Neural cell (in vitro differentiated cells): ENCODE measurements around the gene SCTR. TPM values are rescaled to one million over a fixed set of nuclear protein-coding genes. Genes with fewer than 3 reads are reported as not detected.

Experiments
- H2AFZ ChIP-seq: fragments of 200-600, 300-800 bp; sonication (generic), shearing (Covaris generic); 2 replicates; pipeline ENCODE4 v1.6.0; 2014; ENCODE audit warnings: low read depth, mild to moderate bottlenecking, antibody characterized with exemption, low read length, moderate library complexity
- H3F3A ChIP-seq: fragments of 200-600 bp; shearing (Covaris generic); 2 replicates; pipeline ENCODE4 v1.6.1; 2016; ENCODE audit warnings: mild to moderate bottlenecking, moderate library complexity, mixed read lengths, antibody characterized with exemption, low read length; ENCODE audit not compliant: insufficient read depth, poor library complexity, severe bottlenecking
- H3K27ac ChIP-seq: fragments of 200-600, 300-800 bp; sonication (generic), shearing (Covaris generic); 2 replicates; pipeline ENCODE4 v1.5.1; 2014; ENCODE audit warnings: mild to moderate bottlenecking, low read length, moderate library complexity
- H3K27me3 ChIP-seq: fragments of 300-800, 200-600 bp; sonication (generic), shearing (Covaris generic); 2 replicates; pipeline ENCODE4 v1.6.0; 2014; ENCODE audit warnings: mild to moderate bottlenecking, low read depth, low read length, moderate library complexity; ENCODE audit not compliant: insufficient read depth
- H3K36me3 ChIP-seq: fragments of 300-800, 200-600 bp; sonication (generic), shearing (Covaris generic); 2 replicates; pipeline ENCODE4 v1.5.1; 2014; ENCODE audit warnings: mild to moderate bottlenecking, antibody characterized with exemption, low read length, moderate library complexity; ENCODE audit not compliant: insufficient read depth
- H3K4me2 ChIP-seq: fragments of 300-800, 200-600 bp; sonication (generic), shearing (Covaris generic); 2 replicates; pipeline ENCODE4 v1.6.0; 2014; ENCODE audit warnings: mild to moderate bottlenecking, low read length
- H3K4me3 ChIP-seq: fragments of 300-800, 200-600 bp; sonication (generic), shearing (Covaris generic); 2 replicates; pipeline ENCODE4 v1.5.1; 2014; ENCODE audit warnings: mild to moderate bottlenecking, low read length, moderate library complexity
- H3K79me2 ChIP-seq: fragments of 200-600 bp; shearing (Covaris generic); replicated peaks from 2 replicates; pipeline ENCODE4 v1.6.0; 2014; ENCODE audit warnings: mild to moderate bottlenecking, low read length, moderate library complexity; ENCODE audit not compliant: insufficient read depth
- H3K9ac ChIP-seq: fragments of 300-800, 200-600 bp; sonication (generic), shearing (Covaris generic); 2 replicates; pipeline ENCODE4 v1.6.1; 2016; ENCODE audit warnings: mild to moderate bottlenecking, low read length, mixed read lengths
- H3K9me2 ChIP-seq: fragments of 200-600 bp; shearing (Covaris generic); 2 replicates; pipeline ENCODE4 v1.6.1; 2016; ENCODE audit warnings: mild to moderate bottlenecking, low read length, mixed read lengths; ENCODE audit not compliant: insufficient read depth
- H3K9me3 ChIP-seq: fragments of 200-600, 300-800 bp; sonication (generic), shearing (Covaris generic); 2 replicates; pipeline ENCODE4 v1.6.1; 2016; ENCODE audit warnings: mild to moderate bottlenecking, mixed run types, low read length, moderate library complexity, mixed read lengths
- H4K20me1 ChIP-seq: fragments of 200-600 bp; shearing (Covaris generic); 2 replicates; pipeline ENCODE4 v1.6.1; 2016; ENCODE audit warnings: mild to moderate bottlenecking, mixed run types; ENCODE audit not compliant: insufficient read depth
- EP300 ChIP-seq: fragments of 450-650 bp; conservative IDR thresholded peaks from 2 replicates; pipeline ENCODE4 v1.6.1; 2014; ENCODE audit warnings: antibody characterized with exemption, mild to moderate bottlenecking, moderate library complexity; ENCODE audit not compliant: poor library complexity, severe bottlenecking
- EZH2 ChIP-seq: fragments of 200-600, 300-800 bp; shearing (Covaris generic), sonication (generic); IDR thresholded peaks from 2 replicates; pipeline ENCODE4 v1.6.1; 2014; ENCODE audit warnings: antibody characterized with exemption, low read length, borderline replicate concordance, mild to moderate bottlenecking; ENCODE audit not compliant: insufficient read depth, poor library complexity, severe bottlenecking
- MXI1 ChIP-seq: fragments of 450-650 bp; conservative IDR thresholded peaks from 2 replicates; pipeline ENCODE4 v1.6.1; 2014; ENCODE audit warnings: antibody characterized with exemption, mild to moderate bottlenecking; ENCODE audit not compliant: poor library complexity, severe bottlenecking
- POLR2AphosphoS5 ChIP-seq: IDR thresholded peaks from 2 replicates; pipeline ENCODE4 v1.6.1; 2012
- RAD21 ChIP-seq: fragments of 450-650 bp; conservative IDR thresholded peaks from 2 replicates; pipeline ENCODE4 v1.6.1; 2014; ENCODE audit warnings: antibody characterized with exemption, mild to moderate bottlenecking, moderate library complexity
- SMC3 ChIP-seq: fragments of 450-650 bp; conservative IDR thresholded peaks from 2 replicates; pipeline ENCODE4 v1.6.1; 2014; ENCODE audit warnings: antibody characterized with exemption, mild to moderate bottlenecking, moderate library complexity; ENCODE audit not compliant: poor library complexity
- TAF1 ChIP-seq: IDR thresholded peaks from 2 replicates; pipeline ENCODE4 v1.6.1; 2012; ENCODE audit warnings: low read depth
- polyA plus RNA-seq: library from polyadenylated mRNA; depleted of rRNA; stranded (reverse); fragments of >200 nt; gene quantifications from 2 replicates; pipeline ENCODE4 v1.2.3, GENCODE V29; 2014
- TF ChIP-seq, protein P1 (sequence below): fragments of 450-650 bp; IDR thresholded peaks from 2 replicates; pipeline ENCODE4 v1.5.1; 2014; ENCODE audit warnings: antibody characterized with exemption, mild to moderate bottlenecking, moderate library complexity; ENCODE audit not compliant: poor library complexity, severe bottlenecking
- TF ChIP-seq, protein P2 (sequence below): IDR thresholded peaks from 2 replicates; pipeline ENCODE4 v1.6.1; 2012; ENCODE audit warnings: borderline replicate concordance

Gene SCTR
- polyA plus RNA-seq, 1 donor from 2014 or later: 0.12 TPM

DNA sequence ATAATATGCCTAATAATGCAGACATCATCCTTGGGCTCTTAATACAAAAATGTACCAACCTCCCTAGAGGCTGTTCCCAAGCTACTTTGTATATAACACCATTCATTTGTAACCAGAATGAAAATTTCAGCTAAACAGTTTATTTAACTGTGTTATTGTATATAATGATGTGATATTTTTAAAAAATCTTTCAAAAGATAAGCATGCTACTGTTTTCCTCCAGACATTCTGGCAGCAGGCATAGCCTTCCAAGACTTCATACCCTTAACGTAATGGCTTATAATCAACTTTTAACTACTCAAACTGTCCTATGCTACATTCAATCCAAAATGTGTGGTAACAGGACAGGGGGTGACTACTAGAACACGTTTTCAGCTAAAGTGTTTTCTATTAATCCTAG is 41.2 kb upstream of the SCTR start:
- TF ChIP-seq MXI1 (no peak), EP300 (no peak), EZH2 (no peak), SMC3 (no peak), TAF1 (no peak), RAD21 (no peak), POLR2AphosphoS5 (no peak)
- TF ChIP-seq, protein P1, sequence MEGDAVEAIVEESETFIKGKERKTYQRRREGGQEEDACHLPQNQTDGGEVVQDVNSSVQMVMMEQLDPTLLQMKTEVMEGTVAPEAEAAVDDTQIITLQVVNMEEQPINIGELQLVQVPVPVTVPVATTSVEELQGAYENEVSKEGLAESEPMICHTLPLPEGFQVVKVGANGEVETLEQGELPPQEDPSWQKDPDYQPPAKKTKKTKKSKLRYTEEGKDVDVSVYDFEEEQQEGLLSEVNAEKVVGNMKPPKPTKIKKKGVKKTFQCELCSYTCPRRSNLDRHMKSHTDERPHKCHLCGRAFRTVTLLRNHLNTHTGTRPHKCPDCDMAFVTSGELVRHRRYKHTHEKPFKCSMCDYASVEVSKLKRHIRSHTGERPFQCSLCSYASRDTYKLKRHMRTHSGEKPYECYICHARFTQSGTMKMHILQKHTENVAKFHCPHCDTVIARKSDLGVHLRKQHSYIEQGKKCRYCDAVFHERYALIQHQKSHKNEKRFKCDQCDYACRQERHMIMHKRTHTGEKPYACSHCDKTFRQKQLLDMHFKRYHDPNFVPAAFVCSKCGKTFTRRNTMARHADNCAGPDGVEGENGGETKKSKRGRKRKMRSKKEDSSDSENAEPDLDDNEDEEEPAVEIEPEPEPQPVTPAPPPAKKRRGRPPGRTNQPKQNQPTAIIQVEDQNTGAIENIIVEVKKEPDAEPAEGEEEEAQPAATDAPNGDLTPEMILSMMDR: no peak
- TF ChIP-seq, protein P2, sequence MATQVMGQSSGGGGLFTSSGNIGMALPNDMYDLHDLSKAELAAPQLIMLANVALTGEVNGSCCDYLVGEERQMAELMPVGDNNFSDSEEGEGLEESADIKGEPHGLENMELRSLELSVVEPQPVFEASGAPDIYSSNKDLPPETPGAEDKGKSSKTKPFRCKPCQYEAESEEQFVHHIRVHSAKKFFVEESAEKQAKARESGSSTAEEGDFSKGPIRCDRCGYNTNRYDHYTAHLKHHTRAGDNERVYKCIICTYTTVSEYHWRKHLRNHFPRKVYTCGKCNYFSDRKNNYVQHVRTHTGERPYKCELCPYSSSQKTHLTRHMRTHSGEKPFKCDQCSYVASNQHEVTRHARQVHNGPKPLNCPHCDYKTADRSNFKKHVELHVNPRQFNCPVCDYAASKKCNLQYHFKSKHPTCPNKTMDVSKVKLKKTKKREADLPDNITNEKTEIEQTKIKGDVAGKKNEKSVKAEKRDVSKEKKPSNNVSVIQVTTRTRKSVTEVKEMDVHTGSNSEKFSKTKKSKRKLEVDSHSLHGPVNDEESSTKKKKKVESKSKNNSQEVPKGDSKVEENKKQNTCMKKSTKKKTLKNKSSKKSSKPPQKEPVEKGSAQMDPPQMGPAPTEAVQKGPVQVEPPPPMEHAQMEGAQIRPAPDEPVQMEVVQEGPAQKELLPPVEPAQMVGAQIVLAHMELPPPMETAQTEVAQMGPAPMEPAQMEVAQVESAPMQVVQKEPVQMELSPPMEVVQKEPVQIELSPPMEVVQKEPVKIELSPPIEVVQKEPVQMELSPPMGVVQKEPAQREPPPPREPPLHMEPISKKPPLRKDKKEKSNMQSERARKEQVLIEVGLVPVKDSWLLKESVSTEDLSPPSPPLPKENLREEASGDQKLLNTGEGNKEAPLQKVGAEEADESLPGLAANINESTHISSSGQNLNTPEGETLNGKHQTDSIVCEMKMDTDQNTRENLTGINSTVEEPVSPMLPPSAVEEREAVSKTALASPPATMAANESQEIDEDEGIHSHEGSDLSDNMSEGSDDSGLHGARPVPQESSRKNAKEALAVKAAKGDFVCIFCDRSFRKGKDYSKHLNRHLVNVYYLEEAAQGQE: no peak
- Histone ChIP-seq H3K9me2 (no peaks in the 10 kb centered on the region), H3K4me2 (no peak overlapping the region)

DNA sequence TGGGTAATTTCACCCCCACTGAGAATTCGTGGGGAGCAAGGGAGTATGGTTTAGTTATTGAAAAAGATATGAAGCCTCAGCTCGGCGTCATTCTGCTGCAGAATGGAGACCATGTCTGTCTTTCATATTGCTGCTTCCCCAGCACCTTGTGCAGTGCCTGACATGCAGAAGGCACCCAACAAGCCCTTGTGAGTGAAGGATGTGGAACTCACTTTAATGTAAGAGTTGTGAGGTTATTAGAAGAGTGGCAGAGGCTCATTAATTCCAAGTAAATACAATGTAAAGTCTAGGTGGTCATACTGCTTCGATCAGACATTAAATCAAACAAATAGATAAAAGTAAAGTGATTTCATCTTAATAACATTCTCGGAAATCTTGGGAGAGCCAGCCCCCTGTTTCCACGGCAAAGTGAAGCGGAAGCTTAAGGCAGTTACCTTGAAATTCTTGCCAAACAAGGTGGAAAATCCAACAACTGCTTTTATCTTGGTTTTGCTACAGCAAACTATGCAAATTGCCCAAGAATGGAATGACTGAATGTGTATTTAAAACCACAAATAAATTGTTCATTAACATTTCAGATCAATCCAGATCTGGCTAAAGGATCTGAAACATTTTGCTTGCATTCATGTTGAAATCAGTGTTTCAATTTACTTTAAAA is 29.5 kb upstream of the SCTR start:
- H4K20me1 ChIP-seq: no peaks in the 10 kb centered on the region
- H2AFZ ChIP-seq: no peak overlapping the region

More for the DNA sequence above, 41.2 kb upstream of the SCTR start:
- H3K9me3 ChIP-seq: no peaks in the 10 kb centered on the region
- H3K79me2 ChIP-seq: no peaks in the 10 kb centered on the region
- no peak overlapping the region for H3K4me3 ChIP-seq
- no peaks in the 10 kb centered on the region for H4K20me1 ChIP-seq
- H3K27ac ChIP-seq: no peak overlapping the region
- H3F3A ChIP-seq: no peaks in the 10 kb centered on the region
- no peak overlapping the region for H3K9ac ChIP-seq
- H2AFZ ChIP-seq: no peak overlapping the region
- H3K36me3 ChIP-seq: no peaks in the 10 kb centered on the region
- H3K27me3 ChIP-seq: no peaks in the 10 kb centered on the region

More for the DNA sequence above, 29.5 kb upstream of the SCTR start:
- no peaks in the 10 kb centered on the region for H3F3A ChIP-seq
- H3K4me3 ChIP-seq: no peak overlapping the region
- H3K4me2 ChIP-seq: no peak overlapping the region
- H3K27me3 ChIP-seq: no peaks in the 10 kb centered on the region
- no peaks in the 10 kb centered on the region for H3K9me3 ChIP-seq
- no peak overlapping the region for H3K27ac ChIP-seq
- no peaks in the 10 kb centered on the region for H3K79me2 ChIP-seq
- H3K36me3 ChIP-seq: no peaks in the 10 kb centered on the region
- H3K9ac ChIP-seq: no peak overlapping the region
- TF ChIP-seq MXI1 (no peak), SMC3 (no peak), EZH2 (no peak), EP300 (no peak), POLR2AphosphoS5 (no peak), RAD21 (no peak)
- TF ChIP-seq, protein P1: no peak
- TF ChIP-seq, protein P2: no peak
- no peaks in the 10 kb centered on the region for H3K9me2 ChIP-seq
